GM18951 (cell line): ENCODE results near the gene IAPP.

Source experiments
- POLR2A ChIP-seq: IDR thresholded peaks from 4 replicates; pipeline ENCODE4 v1.6.1; 2011; ENCODE audit warnings: mild to moderate bottlenecking; ENCODE audit not compliant: insufficient read length, insufficient read depth; ENCODE audit errors: extremely low read depth
- in situ Hi-C: fragments of 300-500 bp; cut with MboI; formaldehyde crosslinking; loops from one replicate; pipeline ENCODE4 v1.12.0; 2022; ENCODE audit warnings: low sequenced_read_pairs, mixed read lengths, inconsistent platforms; ENCODE audit not compliant: unreplicated experiment

The IAPP gene

GRCh38 chr12:21372602-21373001 is at the start of gene IAPP:
TSS of gene IAPP (plus strand) at chr12:21372902. CDS start at chr12:21373352, 450 bp downstream.
- in situ Hi-C loops, result no loop called here
- no peak for TF ChIP-seq POLR2A

GRCh38 chr12:21323736-21324135 is 49.0 kb upstream of the IAPP start:
- TF ChIP-seq POLR2A, result no peak
- in situ Hi-C loops, result no loop called here

- in situ Hi-C loops, result no loop called here
- TF ChIP-seq POLR2A, result no peak
Measured at GRCh38 chr12:21324551-21324950, 48.2 kb upstream of the IAPP start.

- no peak for TF ChIP-seq POLR2A
- in situ Hi-C loops, result no loop called here
Measured at GRCh38 chr12:21328578-21328977, 44.1 kb upstream of the IAPP start.

- in situ Hi-C loops, result no loop called here
- no peak for TF ChIP-seq POLR2A
Measured at GRCh38 chr12:21330682-21331253, 41.9 kb upstream of the IAPP start.

- in situ Hi-C loops, result no loop called here
- no peak for TF ChIP-seq POLR2A
Measured at GRCh38 chr12:21334771-21335325, 37.9 kb upstream of the IAPP start, which contains the start of gene SLCO1A2. TSS of gene SLCO1A2 (minus strand) at chr12:21334917. CDS start at chr12:21334647, 270 bp downstream.

GRCh38 chr12:21336656-21337055 is 36.0 kb upstream of the IAPP start:
- no peak for TF ChIP-seq POLR2A
- in situ Hi-C loops, result no loop called here

GRCh38 chr12:21337453-21337852 is 35.2 kb upstream of the IAPP start:
- in situ Hi-C loops, result no loop called here
- no peak for TF ChIP-seq POLR2A

- no peak for TF ChIP-seq POLR2A
- in situ Hi-C loops, result no loop called here
Measured at GRCh38 chr12:21337959-21338744, 34.5 kb upstream of the IAPP start.

GRCh38 chr12:21339921-21340320 is 32.8 kb upstream of the IAPP start:
- TF ChIP-seq POLR2A, result no peak
- in situ Hi-C loops, result no loop called here

GRCh38 chr12:21340403-21340802 is 32.3 kb upstream of the IAPP start:
- no peak for TF ChIP-seq POLR2A

GRCh38 chr12:21341769-21342168 is 30.9 kb upstream of the IAPP start:
- in situ Hi-C loops, result no loop called here
- TF ChIP-seq POLR2A, result no peak

More at GRCh38 chr12:21340403-21340802, 32.3 kb upstream of the IAPP start:
- in situ Hi-C loops, result no loop called here

GRCh38 chr12:21343636-21344035 is 29.1 kb upstream of the IAPP start:
- in situ Hi-C loops, result no loop called here
- TF ChIP-seq POLR2A, result no peak

- no peak for TF ChIP-seq POLR2A
- in situ Hi-C loops, result no loop called here
Measured at GRCh38 chr12:21346542-21347205, 26.0 kb upstream of the IAPP start.

- TF ChIP-seq POLR2A, result no peak
Measured at GRCh38 chr12:21350975-21351374, 21.7 kb upstream of the IAPP start.

More at GRCh38 chr12:21350975-21351374, 21.7 kb upstream of the IAPP start:
- in situ Hi-C loops, result no loop called here
